NCI-H748 (cell line): ENCODE results near the gene AIFM2.
"Not testable (repeated sequence)": the region's sequence is repeated elsewhere in the genome, so short reads cannot be mapped to it uniquely, and the experiment has no call there.

Experiments
- DNase-seq: peaks from one replicate; lab custom pipeline; 2025; ENCODE audit not compliant: unreplicated experiment; lab: John Stamatoyannopoulos, UW

The AIFM2 gene

DNA sequence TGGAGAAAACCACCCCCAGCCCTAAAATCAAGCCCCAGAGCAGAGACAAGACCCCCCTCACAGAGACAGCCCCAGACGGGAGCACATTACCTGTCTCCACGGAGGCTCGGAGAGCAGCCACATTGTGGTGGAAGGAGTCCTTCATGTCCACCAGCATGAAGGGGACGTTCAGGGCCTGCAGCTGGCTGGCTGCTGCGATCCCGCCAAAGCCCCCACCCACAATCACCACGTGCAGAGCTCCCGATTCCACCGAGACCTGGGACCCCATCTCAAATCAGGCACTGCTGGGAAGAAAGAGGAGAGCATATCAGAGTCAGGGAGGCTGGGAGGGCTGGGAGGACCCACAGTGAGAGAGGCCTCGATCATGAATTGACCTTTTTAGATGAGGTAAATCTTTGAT is 8.8 kb downstream of the AIFM2 start:
- DNase-seq = no peak

DNA sequence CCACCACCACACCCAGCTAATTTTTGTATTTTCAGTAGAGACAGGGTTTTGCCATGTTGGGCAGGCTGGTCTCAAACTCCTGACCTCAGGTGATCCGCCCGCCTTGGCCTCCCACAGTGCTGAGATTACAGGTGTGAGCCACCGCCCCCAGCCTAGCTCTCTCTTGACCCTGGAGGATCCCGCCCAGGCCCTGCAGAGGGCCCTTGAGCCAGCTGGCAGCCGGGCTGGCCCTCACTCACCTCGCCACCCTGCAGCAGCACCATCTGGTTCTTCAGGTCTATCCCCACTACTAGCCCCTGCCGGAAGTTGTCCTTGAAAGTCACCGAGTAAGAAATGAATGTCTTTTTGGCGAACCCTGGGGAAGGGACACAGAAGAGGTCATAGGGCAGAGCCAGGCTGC is 9.5 kb downstream of the AIFM2 start:
- not testable (repeated sequence) for DNase-seq

DNA sequence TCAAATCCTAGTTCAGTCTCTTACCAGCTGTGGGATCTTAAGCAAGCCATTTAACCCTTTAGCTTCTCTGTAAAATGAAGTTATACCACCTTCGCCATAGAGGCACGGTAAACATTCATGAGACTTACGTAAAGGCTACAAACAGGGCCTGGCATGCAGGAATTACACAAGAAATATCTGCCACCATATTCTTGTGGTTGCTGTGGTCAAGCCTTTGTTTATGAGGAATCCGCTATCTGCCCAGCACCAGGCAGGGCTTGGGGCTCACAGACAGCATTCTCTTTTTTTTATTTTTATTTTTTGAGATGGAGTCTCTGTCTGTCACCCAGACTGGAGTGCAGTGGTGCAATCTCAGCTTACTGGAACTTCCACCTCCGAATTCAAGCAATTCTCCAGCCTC is 9.9 kb downstream of the AIFM2 start:
- DNase-seq = no peak

DNA sequence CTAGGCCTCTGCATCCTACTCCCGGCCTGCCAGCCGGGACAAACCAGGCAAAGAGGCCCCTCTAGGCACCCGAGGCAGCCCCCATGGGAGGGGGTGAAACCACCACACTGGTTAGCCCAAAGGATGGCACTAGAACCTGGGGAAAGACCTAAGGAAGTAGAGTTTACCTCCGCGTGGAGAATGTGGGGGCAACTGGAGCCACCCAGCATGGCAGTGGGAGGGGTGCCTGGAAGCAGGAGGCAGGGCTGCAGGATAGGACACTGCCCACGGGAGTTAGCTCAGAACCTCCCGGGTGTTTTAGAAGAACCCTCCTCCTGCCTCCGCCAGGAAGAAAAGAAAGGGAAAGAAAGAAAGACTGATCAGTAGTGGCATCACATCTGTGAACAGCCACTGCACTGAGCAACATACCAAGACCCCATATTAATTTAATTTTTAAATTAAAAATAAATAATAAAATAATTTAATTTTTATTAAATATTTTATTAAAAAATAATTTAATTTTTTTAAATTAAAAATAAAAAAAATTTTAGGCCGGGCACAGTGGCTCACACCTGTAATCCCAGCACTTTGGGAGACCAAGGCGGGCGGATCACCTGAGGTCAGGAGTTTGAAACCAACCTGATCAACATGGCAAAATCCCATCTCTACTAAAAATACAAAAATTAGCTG is 11.2 kb downstream of the AIFM2 start:
- DNase-seq = no peak

DNA sequence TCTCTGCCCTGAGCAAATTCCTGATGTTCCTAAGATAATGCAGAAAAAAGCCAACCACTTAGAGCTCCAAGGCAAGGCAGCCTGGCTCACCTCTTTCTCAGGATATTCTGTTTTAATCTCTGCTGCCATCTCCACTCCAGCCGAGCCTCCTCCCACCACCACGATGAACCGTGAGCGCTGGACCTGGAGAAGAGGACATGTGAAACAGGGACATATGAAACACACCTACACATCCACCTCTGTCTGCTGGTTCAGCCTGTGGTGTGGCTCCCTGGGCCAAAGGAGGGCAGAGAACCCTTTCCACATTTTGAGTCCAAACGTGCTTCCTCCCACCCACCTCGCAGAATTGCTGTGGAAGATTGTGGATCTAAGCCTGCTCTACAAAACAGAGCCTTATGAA is 12.2 kb downstream of the AIFM2 start:
- DNase-seq = no peak

DNA sequence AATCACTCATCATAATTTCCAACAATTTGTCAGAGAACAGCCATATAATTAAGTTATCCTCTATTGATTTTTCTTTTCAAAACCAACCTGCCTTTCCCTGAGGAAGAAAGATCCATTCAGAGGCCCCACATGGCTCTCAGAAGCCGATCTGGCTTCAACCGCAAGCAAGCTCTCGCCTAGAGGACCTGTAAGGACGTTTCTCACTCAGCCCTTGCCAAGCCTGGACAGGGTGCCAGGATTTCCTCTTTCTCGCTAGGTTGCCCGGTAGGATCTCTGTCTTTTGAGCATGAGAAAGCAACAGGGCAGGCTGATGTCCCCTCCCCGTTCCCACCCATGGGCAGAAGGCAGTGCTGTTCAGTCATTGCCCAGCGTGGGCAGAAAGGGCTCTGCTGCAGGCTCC is 13.0 kb downstream of the AIFM2 start:
- no peak for DNase-seq

DNA sequence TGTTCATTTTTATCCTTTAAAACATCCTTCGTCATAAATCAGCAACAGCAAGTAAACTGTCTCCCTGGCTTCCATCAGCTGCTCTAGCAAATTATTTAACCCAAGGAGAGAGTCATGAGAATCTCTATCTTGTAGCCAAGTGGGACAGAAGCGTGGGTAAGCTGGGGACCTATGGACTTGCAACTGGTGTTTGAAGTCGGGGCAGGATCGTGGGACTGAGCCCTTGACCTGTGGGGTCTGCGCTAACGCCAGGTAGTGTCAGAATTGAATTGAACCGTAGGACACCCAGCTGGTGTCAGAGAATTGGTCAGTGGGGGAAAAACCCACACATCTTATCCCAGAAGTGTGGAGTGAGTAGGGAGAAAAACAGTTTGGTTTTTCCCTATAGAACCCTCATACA is 13.4 kb downstream of the AIFM2 start:
- no peak for DNase-seq

DNA sequence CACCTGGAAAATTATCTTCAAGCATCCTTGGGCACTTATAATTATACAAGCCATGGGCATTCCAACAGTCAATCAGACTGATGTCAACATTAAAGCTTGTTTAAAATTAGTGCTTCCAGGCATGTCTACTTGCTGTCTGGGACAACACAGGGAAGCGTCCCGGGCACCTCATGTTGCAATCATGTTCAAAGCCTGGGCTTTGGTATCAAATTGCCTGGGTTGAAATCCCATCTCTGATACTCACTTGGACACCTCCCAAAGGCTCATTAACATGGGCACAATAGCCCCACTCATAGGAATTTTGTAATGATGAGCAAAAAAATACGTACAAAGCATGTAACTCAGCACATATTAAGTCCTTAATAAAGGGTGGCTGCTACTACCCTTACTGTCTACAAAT is 14.4 kb downstream of the AIFM2 start:
- no peak for DNase-seq

DNA sequence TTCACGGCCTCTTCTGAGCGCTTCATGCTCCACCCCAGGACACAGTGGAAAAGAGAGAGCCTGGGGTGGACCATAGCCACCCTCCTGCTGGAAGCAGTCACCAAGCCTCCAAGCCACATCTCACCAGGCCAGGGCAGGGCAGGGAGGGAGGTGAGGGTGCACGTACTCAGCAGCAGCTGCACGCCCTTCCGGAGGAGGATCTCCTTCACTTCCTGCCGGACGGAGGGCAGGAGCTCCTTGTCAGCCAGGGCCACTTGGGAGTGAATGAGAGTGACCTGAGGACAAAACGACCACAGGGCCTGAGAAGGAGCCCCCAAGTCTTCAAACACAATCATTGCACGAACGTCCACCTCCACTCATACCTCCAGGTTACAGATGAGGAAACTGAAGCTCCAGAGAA is 15.0 kb downstream of the AIFM2 start:
- no peak for DNase-seq

DNA sequence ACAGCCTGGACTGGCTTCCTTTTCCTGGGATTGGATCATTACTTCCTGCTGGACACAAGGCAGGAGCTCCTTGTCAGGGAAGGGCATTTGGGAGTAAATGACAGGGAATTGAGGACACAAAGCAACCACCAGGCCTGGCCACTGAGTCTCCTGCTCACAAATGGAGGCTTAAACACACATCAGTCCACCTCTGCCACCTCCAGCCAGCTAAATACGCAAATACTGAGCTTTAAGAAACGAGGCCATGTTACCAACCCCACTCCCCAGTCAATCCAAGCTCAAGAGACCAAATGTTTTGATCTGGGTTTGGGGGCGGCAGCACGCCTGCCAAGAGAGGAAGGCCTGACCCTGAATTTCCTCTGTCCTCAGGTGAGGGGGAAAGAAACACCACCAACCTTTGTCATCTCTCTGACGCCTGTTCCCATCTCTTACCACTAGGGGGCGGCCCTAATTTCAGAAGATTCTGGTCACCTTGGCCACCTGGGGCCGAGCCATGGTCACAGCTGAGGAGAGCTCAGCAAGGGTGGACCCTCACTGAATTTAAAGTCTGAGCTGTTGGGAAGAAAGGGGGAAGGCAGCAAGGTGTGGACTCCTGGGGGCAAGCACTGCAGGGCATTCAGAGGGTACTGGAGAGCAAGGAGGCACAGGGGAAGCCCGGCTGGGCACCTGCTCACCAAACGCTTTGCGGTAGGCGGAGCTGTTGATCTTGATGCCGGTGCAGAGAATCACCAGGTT is 16.5 kb downstream of the AIFM2 start:
- peak; percentile 48 for DNase-seq

DNA sequence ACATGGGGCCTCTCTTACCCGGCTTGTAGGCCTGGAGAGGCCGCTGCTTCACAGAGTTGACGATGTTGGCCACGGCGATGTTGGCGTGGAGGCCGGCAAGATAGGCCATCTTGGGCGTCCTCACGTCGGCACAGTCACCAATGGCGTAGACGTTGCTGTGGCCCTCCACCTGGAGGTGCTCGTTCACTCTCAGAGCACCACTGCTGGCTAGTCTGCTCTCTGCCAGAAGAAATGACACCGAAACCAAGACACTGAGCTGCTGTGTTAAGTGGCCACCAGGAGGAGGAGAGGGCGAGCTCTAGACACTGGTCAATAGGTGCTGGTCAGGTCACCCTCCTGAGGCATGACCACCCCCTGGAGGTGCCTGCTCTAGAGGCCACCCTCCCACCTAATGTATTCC is 17.7 kb downstream of the AIFM2 start:
- no peak for DNase-seq

DNA sequence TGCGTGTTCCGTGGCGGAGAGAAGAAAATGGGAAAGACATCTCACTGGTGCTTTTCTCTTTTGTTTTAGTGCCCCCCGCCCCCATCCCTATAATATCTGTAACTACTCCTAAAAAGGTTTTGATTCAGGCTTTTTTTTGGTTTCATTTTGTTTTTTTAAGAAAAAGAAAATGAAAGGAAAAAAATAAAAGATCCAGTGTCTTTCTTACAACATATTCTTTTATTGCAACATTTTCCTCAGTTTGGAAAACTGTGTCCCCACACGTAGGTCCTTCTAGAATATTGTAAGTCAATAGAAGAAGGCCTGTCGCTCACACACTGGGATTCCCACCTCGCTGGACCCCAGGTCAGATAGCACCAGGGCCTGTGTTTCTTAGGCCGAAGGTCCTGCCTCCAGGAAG is 20.6 kb downstream of the AIFM2 start:
- no peak for DNase-seq

DNA sequence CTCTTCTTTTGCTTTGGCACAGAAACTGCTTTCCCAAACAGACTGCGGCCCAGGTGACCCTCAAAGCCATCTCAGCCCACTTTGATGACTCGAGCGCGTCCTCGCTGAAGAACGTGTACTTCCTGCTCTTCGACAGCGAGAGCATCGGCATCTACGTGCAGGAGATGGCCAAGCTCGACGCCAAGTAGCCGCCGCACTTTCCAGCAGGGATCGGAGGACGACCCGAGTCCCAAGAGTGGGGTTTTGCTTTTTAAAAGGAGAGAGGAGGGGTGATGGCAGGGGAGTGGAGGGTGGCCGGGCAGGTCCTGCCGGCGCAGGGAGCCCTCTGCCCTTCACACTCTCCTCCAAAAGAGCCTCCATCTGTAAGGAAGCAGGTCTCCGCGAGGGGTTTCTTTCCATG is 21.1 kb downstream of the AIFM2 start:
- DNase-seq = no peak

DNA sequence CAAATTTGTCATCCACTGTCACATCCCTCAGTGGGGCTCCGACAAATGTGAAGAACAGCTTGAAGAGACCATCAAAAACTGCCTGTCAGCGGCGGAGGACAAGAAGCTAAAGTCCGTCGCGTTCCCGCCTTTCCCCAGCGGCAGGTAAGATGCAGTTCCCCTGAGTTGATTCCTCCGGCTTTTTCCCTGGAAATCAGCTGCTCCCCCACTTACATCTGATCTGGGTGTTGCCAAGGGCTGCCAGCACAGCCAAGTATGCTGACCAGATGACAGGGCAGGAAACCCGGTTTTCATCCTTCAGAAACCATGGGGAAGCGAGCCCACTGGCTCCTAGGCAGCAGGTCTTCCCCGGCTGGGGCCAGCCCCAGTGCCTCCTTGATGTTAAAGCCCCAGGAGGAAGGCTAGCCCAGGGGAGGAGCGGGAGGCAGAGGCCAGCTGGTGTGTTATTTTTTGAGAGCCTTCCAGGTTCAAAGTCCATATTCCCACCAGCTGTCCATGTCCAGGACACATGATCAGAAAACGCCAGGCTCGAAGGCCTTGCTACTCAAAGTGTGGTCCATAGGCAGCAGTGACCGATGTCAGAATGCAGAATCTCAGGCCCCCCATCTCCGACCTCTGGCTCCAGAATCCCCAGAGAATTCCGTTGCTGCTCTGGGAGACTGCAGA is 23.4 kb downstream of the AIFM2 start:
- no peak for DNase-seq

DNA sequence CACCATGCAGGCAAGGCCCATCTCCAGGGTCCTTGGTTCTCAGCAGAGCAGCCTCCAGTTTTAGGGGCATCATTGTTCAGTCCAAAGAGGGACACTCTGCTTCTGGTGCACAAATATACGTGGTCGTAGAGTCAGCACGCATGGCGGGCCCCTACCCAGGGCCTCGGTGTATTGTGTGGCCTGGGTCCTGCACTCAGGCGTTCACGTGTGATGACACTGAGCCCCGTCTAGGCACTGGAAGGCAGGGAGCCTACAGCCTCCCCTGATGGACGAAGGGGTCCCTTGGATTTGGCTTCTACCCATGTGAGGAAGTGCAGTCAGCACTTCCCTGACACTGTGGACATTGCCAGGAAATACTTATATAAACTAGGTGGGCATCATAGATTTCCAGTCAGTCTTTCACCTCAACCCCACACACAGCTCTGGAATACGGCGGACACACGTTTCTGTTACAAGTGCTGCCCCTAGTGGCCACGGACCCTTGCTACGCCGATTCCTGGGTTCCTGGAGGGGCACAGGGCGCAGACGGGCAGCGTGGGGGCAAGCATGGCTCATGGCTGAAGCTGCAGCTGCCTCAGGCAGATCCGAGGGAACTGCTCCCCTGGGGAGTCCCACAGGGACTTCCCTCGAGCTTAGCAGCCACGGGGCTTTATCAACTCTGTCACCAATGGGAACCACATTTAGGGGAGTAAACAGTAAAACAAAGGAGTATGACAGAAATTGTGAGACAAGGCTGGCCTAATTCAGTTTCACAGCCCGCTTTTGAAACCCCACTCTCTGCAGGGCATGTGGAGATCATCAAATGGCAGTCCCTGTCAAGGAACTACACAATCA is 25.4 kb downstream of the AIFM2 start:
- DNase-seq = no peak

DNA sequence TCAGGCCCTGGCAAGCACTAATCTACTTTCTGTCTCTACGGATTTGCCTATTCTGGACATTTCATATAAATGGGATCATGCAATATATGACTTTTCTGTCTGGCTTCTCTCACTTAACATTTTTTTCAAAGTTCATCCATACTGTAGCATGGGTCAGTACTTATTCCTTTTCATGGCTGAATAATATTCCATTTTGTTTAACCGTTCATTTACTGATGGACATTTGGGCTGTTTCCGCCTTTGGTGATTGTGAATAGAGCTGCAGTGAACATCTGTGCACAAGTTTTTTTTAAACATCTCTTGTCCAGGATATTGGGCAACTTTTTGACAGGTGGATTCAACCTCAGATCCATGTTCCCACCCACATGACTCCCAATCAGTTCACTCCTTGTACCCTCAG is 31.0 kb downstream of the AIFM2 start:
- DNase-seq = no peak

DNA sequence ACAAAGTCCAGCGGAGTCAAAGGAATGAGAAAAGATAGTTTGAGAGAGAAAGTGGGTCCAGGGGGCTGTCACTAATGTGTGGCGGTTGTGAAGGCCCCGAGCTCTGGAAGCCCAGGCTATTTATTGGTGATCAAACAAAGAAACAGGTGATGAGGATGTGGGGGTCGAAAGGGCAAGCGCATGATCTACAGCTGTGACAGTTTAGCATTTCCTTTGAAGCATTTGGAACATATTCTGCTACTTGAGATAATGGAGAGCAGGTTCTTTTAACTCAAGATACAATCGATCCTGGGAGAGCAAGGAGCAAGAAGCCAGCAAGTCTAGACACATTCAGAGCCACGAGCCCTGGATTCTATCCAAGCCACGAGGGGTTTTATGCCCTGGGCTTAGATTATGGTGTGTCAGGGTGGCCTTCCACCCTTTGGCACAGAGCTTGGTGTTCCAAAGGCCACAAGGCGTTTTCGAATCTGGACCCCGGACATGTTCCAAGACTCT is 31.5 kb downstream of the AIFM2 start:
- not testable (repeated sequence) for DNase-seq

DNA sequence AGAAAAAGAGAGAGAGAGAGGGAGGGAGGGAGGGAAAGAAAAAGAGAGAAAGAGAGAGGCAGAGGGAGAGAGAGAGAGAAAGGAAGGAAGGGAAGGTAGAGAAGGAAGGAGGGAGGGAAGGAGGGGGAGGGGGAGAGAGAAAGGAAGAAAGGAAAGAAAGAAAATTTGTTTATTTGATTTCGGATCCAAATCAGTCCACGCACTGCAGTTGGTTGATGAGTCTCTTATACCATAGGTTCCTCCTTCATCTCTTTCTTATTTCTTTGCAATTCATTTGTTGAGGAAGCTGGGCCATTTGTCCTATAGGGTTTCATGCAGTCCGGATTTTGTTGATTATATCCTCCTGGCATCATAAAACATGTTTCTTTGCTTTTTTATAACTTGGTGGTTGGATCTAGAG is 34.4 kb downstream of the AIFM2 start:
- no peak for DNase-seq

DNA sequence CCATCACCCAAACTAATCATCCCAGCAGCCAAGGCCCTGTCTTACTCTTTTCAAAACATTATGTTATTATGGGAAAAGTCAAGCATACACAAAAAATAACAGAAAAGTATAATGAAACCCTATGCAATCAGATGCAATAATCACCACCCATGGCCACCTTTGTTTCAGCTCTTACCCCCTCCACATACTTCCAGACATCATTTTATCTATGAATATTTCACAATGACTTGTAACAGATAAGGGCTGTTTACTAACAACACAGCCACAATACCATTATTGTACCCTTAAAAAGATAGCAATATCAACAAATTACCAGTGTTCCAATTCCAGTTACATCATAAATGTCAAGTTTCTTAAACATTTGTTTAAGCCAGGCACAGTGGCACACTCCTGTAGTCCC is 35.2 kb downstream of the AIFM2 start:
- DNase-seq = no peak

DNA sequence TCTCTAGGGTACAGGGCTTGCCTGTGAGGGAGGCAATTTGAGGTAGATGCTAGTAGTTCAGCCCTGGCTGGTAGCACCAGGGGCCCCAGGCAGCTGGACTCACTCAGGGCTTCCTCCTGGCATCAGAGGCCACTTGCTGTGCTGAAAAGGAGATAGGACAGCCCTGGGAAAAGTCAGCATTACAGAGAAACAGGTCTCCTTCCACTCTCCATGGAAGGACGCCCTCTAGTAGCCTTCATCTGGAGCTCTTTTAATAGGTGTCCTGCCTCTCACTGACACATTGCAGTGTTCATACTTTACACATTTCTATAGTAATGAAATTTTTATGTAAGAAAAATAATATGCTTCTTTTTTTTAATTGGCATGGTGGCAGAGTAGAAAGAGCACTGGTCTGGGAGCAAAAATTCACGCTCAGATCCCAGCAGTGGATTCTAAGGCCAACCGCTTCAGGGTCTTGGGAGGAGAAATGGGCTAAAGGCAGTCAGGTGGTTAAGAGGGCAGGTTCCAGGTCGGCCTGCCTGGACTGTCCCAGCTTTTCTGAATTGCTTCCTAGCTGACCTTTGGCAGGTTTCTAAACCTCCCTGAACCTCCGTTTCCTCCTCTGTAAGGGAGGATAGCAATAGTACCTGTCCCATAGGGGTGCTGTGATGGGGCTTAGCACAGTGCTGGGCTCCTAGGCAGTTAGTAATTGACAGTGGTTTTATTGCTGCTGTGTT is 35.8 kb downstream of the AIFM2 start:
- no peak for DNase-seq
